ENCODE data around the gene ZBTB20.

DNA sequence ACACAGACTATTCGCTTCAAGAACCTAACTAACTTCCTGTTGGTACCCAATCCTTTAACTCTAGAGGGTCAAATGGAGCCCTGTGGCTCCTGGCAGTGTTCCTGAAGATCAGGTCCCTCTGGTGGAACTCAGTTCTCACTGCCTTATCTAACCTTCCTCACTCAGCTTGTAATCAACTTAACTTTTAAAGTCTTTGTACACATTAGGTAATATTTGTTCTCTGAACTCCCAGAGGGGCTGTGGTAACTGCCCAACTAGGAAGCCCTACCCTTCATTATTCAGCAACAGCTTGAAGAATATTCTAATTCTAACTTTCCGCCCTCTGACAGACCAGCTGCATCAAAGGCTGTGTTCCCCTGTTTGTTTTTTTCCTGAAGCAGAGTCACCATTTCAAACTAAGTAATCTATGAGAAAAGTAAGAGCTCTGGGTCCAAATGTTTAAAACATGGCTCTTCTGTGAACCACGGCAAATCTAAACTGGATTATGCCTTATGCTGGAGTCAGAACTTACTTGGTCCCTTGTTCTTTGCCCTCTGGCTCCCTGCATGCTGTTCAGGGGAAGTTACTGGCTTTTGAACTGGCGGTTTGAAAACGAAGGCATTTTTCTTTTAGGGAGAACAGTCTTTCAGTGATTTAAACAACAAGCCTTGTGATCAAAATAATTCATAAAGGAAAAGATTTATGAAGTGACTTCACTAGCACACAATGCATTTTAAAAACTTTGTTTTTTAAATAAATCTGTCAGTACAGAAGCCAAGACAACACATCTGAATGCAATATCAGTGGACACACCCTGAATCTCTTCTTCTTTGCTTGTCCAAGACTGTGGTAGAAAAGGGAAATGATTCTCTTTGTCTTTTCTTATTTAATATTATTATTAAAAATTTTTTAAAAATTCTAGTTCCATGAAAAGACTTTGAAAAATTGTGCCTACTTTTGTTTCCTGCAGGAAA is 487.7 kb downstream of the ZBTB20 start:
- TF ChIP-seq, protein P1, sequence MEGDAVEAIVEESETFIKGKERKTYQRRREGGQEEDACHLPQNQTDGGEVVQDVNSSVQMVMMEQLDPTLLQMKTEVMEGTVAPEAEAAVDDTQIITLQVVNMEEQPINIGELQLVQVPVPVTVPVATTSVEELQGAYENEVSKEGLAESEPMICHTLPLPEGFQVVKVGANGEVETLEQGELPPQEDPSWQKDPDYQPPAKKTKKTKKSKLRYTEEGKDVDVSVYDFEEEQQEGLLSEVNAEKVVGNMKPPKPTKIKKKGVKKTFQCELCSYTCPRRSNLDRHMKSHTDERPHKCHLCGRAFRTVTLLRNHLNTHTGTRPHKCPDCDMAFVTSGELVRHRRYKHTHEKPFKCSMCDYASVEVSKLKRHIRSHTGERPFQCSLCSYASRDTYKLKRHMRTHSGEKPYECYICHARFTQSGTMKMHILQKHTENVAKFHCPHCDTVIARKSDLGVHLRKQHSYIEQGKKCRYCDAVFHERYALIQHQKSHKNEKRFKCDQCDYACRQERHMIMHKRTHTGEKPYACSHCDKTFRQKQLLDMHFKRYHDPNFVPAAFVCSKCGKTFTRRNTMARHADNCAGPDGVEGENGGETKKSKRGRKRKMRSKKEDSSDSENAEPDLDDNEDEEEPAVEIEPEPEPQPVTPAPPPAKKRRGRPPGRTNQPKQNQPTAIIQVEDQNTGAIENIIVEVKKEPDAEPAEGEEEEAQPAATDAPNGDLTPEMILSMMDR (IDR thresholded peaks at IDR 0.05), result no peak
- TF ChIP-seq POLR2AphosphoS5 (IDR thresholded peaks at IDR 0.05), result no peak
- no peak for TF ChIP-seq POLR2A (IDR thresholded peaks at IDR 0.05)
